Activated effector memory CD4-positive, alpha-beta T cell treated with anti-CD3 and anti-CD28 coated beads, Interleukin-2, amount 50 U/mL, for 16 hours (primary cell): ENCODE data around the gene DSCAM.

Experiments
- DNase-seq: peaks from one replicate; pipeline ENCODE4 v3.0.0-alpha.2; 2020

DSCAM gene

GRCh38 chr21:40436261-40436660 lies 410.7 kb downstream of the DSCAM start:
- no peak for DNase-seq

GRCh38 chr21:40433538-40433937 lies 413.4 kb downstream of the DSCAM start:
- DNase-seq: no peak

GRCh38 chr21:40425981-40426380 lies 421.0 kb downstream of the DSCAM start:
- DNase-seq: no peak

GRCh38 chr21:40422896-40423635 lies 423.9 kb downstream of the DSCAM start:
- no peak for DNase-seq

- no peak for DNase-seq
Measured at GRCh38 chr21:40421121-40421520, 425.8 kb downstream of the DSCAM start.

- DNase-seq: no peak
Measured at GRCh38 chr21:40416572-40416971, 430.4 kb downstream of the DSCAM start.

GRCh38 chr21:40408561-40408960 lies 438.4 kb downstream of the DSCAM start:
- no peak for DNase-seq

GRCh38 chr21:40404396-40404800 lies 442.6 kb downstream of the DSCAM start:
- no peak for DNase-seq

GRCh38 chr21:40402884-40403582 lies 443.9 kb downstream of the DSCAM start:
- no peak for DNase-seq

- DNase-seq: no peak
Measured at GRCh38 chr21:40395732-40396131, 451.2 kb downstream of the DSCAM start.

- no peak for DNase-seq
Measured at GRCh38 chr21:40393066-40393465, 453.9 kb downstream of the DSCAM start.

- DNase-seq: no peak
Measured at GRCh38 chr21:40388046-40388445, 458.9 kb downstream of the DSCAM start.

- DNase-seq: no peak
Measured at GRCh38 chr21:40386981-40387747, 459.8 kb downstream of the DSCAM start.

- DNase-seq: peak; percentile 67
Measured at GRCh38 chr21:40386294-40386911, 460.6 kb downstream of the DSCAM start.

GRCh38 chr21:40385883-40386282 lies 461.1 kb downstream of the DSCAM start:
- no peak for DNase-seq

GRCh38 chr21:40383951-40384350 lies 463.0 kb downstream of the DSCAM start:
- DNase-seq: no peak

GRCh38 chr21:40381111-40381510 lies 465.8 kb downstream of the DSCAM start:
- DNase-seq: no peak

- DNase-seq: no peak
Measured at GRCh38 chr21:40379881-40380810, 466.8 kb downstream of the DSCAM start.

- no peak for DNase-seq
Measured at GRCh38 chr21:40377135-40377534, 469.8 kb downstream of the DSCAM start.

GRCh38 chr21:40373761-40374160 lies 473.2 kb downstream of the DSCAM start:
- no peak for DNase-seq

- no peak for DNase-seq
Measured at GRCh38 chr21:40372506-40372905, 474.5 kb downstream of the DSCAM start.

- no peak for DNase-seq
Measured at GRCh38 chr21:40371329-40371728, 475.6 kb downstream of the DSCAM start.
